GM10847 (cell line): ENCODE results near the gene GAL3ST2.

Source experiments
- POLR2A ChIP-seq: IDR thresholded peaks from 2 replicates; pipeline ENCODE4 v1.6.1; 2011; ENCODE audit not compliant: insufficient read length; ENCODE audit errors: extremely low read depth

The GAL3ST2 gene

GRCh38 chr2:241809383-241810306, 33.0 kb downstream of the GAL3ST2 start:
- TF ChIP-seq POLR2A = no peak

DNA sequence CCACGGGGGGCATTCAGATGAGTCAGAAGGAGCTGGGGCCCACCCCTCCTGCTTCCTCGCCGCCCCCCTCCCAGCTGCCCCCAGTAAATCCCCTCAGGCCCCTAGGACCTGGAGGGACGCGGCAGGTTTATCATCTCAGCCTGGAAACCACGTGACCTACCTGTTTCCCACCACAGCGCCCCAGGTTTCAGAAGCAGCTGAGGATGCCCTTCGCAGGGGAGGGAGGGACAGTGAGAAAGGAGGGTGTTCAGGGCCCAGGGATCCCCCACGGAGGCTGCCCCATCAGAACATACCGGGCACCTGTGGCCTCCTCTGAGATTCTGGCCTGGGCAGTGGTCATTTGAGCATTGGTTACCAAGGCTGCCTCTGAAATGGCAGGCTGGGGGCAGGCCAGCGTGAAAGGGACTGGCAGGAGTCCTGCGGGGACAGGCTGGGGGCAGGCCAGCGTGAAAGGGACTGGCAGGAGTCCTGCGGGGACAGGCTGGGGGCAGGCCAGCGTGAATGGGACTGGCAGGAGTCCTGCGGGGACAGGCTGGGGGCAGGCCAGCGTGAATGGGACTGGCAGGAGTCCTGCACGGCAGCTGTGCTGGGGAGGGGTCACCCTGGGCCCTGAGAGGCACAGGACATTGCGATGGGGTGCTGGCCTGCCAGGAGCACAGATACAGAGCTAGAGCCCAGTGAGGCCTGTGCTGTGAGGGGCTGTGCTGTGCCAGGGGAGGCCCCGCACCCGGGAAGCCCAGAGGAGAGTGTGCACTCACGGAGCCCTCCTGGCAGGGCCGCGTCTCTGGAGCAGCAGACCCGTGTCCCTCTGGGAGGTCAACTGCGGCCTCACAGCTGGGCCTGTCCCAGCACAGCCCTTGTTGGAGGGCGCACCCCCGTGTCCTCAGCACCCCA, 33.9 kb downstream of the GAL3ST2 start:
- TF ChIP-seq POLR2A = no peak

GRCh38 chr2:241811201-241811951, 34.8 kb downstream of the GAL3ST2 start:
- TF ChIP-seq POLR2A = no peak

DNA sequence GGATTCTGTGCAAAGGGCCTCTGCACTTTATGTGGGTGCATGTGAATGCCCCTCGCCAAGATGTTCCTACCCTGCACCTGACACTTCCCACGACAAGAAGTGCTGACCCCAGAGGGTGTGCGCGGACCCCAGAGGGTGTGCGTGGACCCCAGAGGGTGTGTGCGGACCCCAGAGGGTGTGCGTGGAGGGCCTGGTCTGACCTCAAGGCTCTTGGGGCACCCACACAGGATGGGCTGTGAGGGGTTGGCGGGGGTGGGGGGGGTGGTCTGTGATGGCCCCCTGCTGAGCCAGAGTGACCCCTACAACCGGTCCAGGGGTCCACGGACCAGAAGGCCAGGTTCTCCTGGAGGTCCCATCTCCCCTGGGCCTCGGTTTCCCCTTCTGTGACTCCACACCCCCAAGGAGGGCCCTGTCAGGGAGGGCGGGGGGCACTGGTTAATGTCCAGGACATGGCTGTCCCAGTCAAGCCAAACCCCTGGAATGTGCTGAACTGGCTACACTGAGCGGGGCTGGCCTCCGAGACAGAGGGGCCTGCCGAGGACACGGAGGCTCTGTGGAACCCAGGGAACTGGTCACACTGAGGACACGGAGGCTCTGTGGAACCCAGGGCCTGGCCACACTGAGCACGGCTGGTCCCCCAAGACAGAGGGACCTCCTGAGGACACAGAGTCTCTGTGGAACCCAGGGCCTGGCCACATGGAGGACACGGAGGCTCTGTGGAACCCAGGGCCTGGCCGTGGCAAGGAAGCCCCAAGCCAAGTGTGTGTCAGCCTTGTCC, 35.5 kb downstream of the GAL3ST2 start:
- TF ChIP-seq POLR2A = no peak

GRCh38 chr2:241812730-241813643, 36.4 kb downstream of the GAL3ST2 start:
- no peak for TF ChIP-seq POLR2A

- no peak for TF ChIP-seq POLR2A
These were observed 37.2 kb downstream of the GAL3ST2 start for GRCh38 chr2:241813644-241814392.

- TF ChIP-seq POLR2A = no peak
These were observed 37.7 kb downstream of the GAL3ST2 start for GRCh38 chr2:241814393-241814642.

GRCh38 chr2:241814643-241815476, 38.2 kb downstream of the GAL3ST2 start:
- no peak for TF ChIP-seq POLR2A

GRCh38 chr2:241815477-241816430, 39.1 kb downstream of the GAL3ST2 start:
- no peak for TF ChIP-seq POLR2A

- no peak for TF ChIP-seq POLR2A
These were observed 40.0 kb downstream of the GAL3ST2 start for GRCh38 chr2:241816431-241817121.
